Measurements from ENCODE around the gene ERAP2. TPM values are rescaled to one million over a fixed set of nuclear protein-coding genes. Genes with fewer than 3 reads are reported as not detected.
A peak's percentile ranks its signal among the peaks of the same experiment; 100 is the strongest.

Gene ERAP2
- polyA plus RNA-seq, 1 donor (not counting 4 experiments of a cell fraction or from before 2014, with no cell fraction given): 41.0 TPM

- H3K9me1 ChIP-seq (ENCODE audit: control insufficient read depth, extremely low read depth, insufficient read depth, low read length): no peaks in the 10 kb centered on the region
- H4K20me1 ChIP-seq (ENCODE audit: control insufficient read depth, extremely low read depth, insufficient read depth, low read length): no peaks in the 10 kb centered on the region
- H3K4me3 ChIP-seq (ENCODE audit: control insufficient read depth in 2 of 3, extremely low read depth in 1 of 3, insufficient read depth in 2 of 3, low read depth in 1 of 3, low read length in 3 of 3): no peak overlapping the region
- peaks cover 27% of the 10 kb centered on the region for H3K4me1 ChIP-seq (ENCODE audit: control insufficient read depth, extremely low read depth, insufficient read depth, low read length)
- no peak overlapping the region for H3K27ac ChIP-seq (ENCODE audit: control insufficient read depth, insufficient read depth, low read length)
- peaks cover 64% of the 10 kb centered on the region for H3K79me2 ChIP-seq (ENCODE audit: control insufficient read depth, insufficient read depth, low read length)
- dilution Hi-C loops (cut with MboI; ENCODE audit: extremely low pct_ligation_motif_present, low sequenced_read_pairs): no loop called here
- no peaks in the 10 kb centered on the region for H3K9me3 ChIP-seq (ENCODE audit: control insufficient read depth, low read depth, low read length)
- FAIRE-seq (peak; percentile 67), DNase-seq (ENCODE audit: low read depth, low spot score) (no peak)
- H3K9ac ChIP-seq (ENCODE audit: control insufficient read depth, extremely low read depth, insufficient read depth, low read length): no peak overlapping the region
- H2AFZ ChIP-seq (ENCODE audit: control insufficient read depth, low read length): no peak overlapping the region
- no peak overlapping the region for H3K4me2 ChIP-seq (ENCODE audit: control insufficient read depth, extremely low read depth, insufficient read depth, low read depth, low read length)
- TF ChIP-seq CTCF (optimal IDR thresholded peaks at IDR 0.05 in 1 of 3, IDR thresholded peaks at IDR 0.05 in 1 of 3, conservative IDR thresholded peaks at IDR 0.05 in 1 of 3; ENCODE audit: extremely low read depth in 1 of 3, insufficient read depth in 2 of 3, low read length in 3 of 3) (no peak), EZH2 (IDR thresholded peaks at IDR 0.05; ENCODE audit: low read length) (no peak)
- H3K27me3 ChIP-seq (ENCODE audit: control insufficient read depth, extremely low read depth, insufficient read depth, low read length): no peaks in the 10 kb centered on the region
- H3K36me3 ChIP-seq (ENCODE audit: control insufficient read depth in 2 of 2, extremely low read depth in 1 of 2, insufficient read depth in 2 of 2, low read length in 2 of 2): no peaks in the 10 kb centered on the region
Measured at GRCh38 chr5:96967400-96967799, 91.1 kb downstream of the ERAP2 start.

- Histone ChIP-seq H3K9me1 (ENCODE audit: control insufficient read depth, extremely low read depth, insufficient read depth, low read length) (no peaks in the 10 kb centered on the region), H3K27ac (ENCODE audit: control insufficient read depth, insufficient read depth, low read length) (peak overlapping the region; percentile 33), H3K4me3 (ENCODE audit: control insufficient read depth in 2 of 3, extremely low read depth in 1 of 3, insufficient read depth in 2 of 3, low read depth in 1 of 3, low read length in 3 of 3) (no peak overlapping the region), H3K9me3 (ENCODE audit: control insufficient read depth, low read depth, low read length) (no peaks in the 10 kb centered on the region), H3K4me2 (ENCODE audit: control insufficient read depth, extremely low read depth, insufficient read depth, low read depth, low read length) (peak overlapping the region; percentile 57), H2AFZ (ENCODE audit: control insufficient read depth, low read length) (no peak overlapping the region), H3K79me2 (ENCODE audit: control insufficient read depth, insufficient read depth, low read length) (peaks cover 67% of the 10 kb centered on the region), H3K27me3 (ENCODE audit: control insufficient read depth, extremely low read depth, insufficient read depth, low read length) (no peaks in the 10 kb centered on the region), H3K9ac (ENCODE audit: control insufficient read depth, extremely low read depth, insufficient read depth, low read length) (no peak overlapping the region), H3K36me3 (ENCODE audit: control insufficient read depth in 2 of 2, extremely low read depth in 1 of 2, insufficient read depth in 2 of 2, low read length in 2 of 2) (no peaks in the 10 kb centered on the region), H3K4me1 (ENCODE audit: control insufficient read depth, extremely low read depth, insufficient read depth, low read length) (peaks cover 20% of the 10 kb centered on the region), H4K20me1 (ENCODE audit: control insufficient read depth, extremely low read depth, insufficient read depth, low read length) (no peaks in the 10 kb centered on the region)
- peak; percentile 74 for FAIRE-seq
- DNase-seq (ENCODE audit: low read depth, low spot score): no peak
- dilution Hi-C loops (cut with MboI; ENCODE audit: extremely low pct_ligation_motif_present, low sequenced_read_pairs): no loop called here
- TF ChIP-seq EZH2 (IDR thresholded peaks at IDR 0.05; ENCODE audit: low read length) (no peak), CTCF (optimal IDR thresholded peaks at IDR 0.05 in 1 of 3, IDR thresholded peaks at IDR 0.05 in 1 of 3, conservative IDR thresholded peaks at IDR 0.05 in 1 of 3; ENCODE audit: extremely low read depth in 1 of 3, insufficient read depth in 2 of 3, low read length in 3 of 3) (no peak)
Measured at GRCh38 chr5:96968074-96968473, 91.8 kb downstream of the ERAP2 start.
